GM12873 (cell line): Measurements from ENCODE around the gene ABI1.

Source experiments
- CTCF ChIP-seq: IDR thresholded peaks from 2 replicates; pipeline ENCODE4 v1.5.1; 2012; ENCODE audit warnings: low read depth, mild to moderate bottlenecking, moderate library complexity, low read length, control low read depth; ENCODE audit not compliant: insufficient read depth; ENCODE audit errors: missing control alignments

The ABI1 gene

GRCh38 chr10:26824015-26824690 is 36.6 kb downstream of the ABI1 start:
- TF ChIP-seq CTCF = no peak

GRCh38 chr10:26821699-26822570 is 38.8 kb downstream of the ABI1 start:
- TF ChIP-seq CTCF = no peak

- TF ChIP-seq CTCF = no peak
Measured at GRCh38 chr10:26815500-26815899, 45.3 kb downstream of the ABI1 start.

- TF ChIP-seq CTCF = no peak
Measured at GRCh38 chr10:26810435-26811026, 50.2 kb downstream of the ABI1 start.

- no peak for TF ChIP-seq CTCF
Measured at GRCh38 chr10:26809973-26810372, 50.8 kb downstream of the ABI1 start.

- no peak for TF ChIP-seq CTCF
Measured at GRCh38 chr10:26807532-26807931, 53.2 kb downstream of the ABI1 start.

GRCh38 chr10:26806557-26806956 is 54.2 kb downstream of the ABI1 start:
- TF ChIP-seq CTCF = no peak
